Muscle of back (tissue), 11 donors: ENCODE measurements around the gene FETUB. TPM values are rescaled to one million over a fixed set of nuclear protein-coding genes. Genes with fewer than 3 reads are reported as not detected.
"Not testable (repeated sequence)": the region's sequence is repeated elsewhere in the genome, so short reads cannot be mapped to it uniquely, and the experiment has no call there.

Experiments used
- DNase-seq, 3 donors: peaks; one replicate each; pipeline versions ENCODE4 v3.0.0 to v3.0.0-alpha.2; 2013
- polyA plus RNA-seq, 10 donors: library from polyadenylated mRNA; unstranded; fragments of 120-200 nt; gene quantifications; one replicate each; pipeline ENCODE4 v1.2.1, GENCODE V29; 2013; ENCODE audit not compliant: insufficient read length in 10 of 10

Gene FETUB
- polyA plus RNA-seq, 10 donors: 0.08 to 0.42 (median 0.35) TPM; not detected in 5

DNA sequence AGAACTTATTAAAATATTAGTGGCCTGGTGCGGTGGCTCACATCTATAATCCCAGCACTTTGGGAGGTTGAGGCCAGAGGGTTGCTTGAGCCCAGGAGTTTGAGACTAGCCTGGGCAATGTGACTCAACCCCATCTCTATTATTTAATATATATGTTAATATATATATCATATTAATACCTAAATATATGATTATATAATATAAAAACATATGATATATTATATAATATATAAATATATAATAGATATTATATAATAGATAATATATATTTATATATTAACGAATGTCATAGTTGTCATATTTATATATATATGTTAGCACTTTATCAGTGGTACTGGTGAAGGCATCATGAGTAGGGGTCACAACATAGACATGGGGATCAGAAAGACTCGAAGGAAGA, 30.9 kb downstream of the FETUB start:
- DNase-seq: no peak

DNA sequence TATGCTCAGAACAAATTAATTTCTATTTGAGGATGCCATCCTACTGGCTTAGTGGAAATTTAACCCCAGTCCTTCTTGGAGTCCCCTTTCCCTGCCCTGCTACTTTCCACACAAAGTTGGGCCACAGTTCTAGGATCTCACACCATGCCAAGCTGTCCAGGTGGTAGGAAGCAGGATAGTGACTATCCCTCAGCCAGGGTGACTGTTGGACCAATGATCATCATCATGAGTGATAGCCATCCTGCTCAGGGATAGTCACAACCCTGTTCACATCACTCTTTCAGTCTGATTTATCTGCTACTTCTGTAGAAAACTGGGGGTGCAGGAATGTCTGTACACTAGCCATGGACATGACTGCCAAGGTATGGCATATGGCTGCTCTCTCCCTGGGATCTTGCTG, 38.4 kb downstream of the FETUB start:
- DNase-seq: no peak

DNA sequence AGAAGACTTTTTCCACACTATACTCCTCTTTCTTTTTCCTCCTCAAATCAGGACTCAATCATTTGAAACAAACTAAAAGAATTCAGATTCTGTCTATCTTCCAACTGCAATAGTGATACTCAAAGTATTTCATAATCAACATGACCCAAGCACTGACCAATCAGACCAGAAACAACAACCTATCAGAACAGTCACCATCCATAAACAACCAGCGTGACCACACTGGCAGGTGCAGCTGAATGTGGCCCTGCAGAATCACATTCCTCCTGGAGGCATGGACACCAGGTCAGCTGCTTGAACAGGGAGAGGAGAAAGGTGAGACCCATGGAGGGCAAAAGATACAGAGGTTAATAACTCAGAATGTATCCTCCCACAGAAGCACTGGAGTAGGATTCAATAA, 39.0 kb downstream of the FETUB start:
- no peak for DNase-seq

DNA sequence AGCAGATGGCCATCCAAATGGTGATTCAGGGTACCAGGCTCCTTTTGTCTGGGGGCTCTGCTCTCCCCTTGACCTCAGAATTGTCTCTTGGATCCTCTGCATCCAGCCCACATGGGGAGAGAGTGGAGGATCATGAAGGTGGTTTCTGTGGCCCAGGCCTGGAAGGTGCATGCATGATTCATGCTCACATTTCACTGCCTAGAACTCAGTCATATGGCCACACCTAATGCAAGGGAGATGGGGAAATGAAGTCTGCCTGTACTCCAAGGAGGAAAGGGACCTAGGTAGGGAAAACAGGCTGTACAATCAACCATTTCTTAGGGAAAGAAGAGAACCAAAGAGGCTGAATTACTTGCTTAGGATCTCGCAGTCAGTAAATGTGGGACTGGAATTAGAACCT, 40.7 kb downstream of the FETUB start:
- no peak for DNase-seq

DNA sequence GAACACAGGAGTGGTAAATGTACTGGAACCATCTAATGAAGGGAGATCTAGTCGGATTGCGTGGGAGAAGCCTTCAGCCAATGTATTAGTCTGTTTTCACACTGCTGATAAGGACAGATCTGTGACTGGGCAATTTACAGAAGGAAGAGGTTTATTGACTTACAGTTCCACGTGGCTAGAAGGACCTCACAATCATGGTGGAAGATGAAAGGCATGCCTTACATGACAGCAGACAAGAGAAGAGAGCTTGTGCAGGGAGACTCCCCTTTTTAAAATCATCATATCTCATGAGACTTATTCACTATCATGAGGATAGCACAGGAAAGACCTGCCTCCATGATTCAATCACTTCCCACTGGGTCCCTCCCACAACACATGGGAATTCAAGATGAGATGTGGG, 42.6 kb downstream of the FETUB start:
- no peak for DNase-seq

DNA sequence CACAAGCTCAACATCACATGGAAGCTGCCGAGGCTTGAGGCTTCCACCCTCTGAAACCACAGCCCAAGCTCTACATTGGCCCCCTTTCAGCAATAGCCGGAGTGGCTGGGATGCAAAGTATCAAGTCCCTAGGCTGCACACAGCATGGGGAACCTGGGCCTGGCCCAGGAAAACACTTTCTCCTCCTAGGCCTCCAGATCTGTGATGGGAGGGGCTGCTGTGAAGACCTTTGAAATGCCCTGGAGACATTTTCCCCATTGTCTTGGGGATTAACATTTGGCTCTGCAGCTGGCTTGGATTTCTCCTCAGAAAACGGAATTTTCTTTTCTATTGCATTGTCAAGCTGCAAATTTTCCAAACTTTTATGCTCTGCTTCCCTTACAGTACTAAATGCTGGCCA, 43.8 kb downstream of the FETUB start:
- no peak for DNase-seq

DNA sequence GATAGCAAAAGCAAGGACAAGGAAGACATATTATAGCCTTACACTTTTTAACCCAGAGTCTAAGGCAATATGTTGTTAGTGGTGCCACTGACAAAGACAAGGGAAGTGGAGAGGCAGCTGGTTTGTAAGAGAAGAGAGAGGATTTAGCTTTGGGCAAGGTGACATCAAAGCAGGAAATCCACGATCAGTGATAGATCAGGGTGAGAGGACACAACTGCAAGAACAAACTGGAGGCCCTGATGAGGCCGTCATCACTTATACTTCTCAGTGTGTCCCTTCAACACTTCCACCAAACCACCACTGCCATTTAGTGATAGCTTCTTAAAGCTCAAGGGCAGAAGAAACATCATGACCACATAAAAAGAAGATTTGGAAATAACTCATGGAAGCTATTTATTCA, 46.3 kb downstream of the FETUB start:
- DNase-seq: not testable (repeated sequence)

DNA sequence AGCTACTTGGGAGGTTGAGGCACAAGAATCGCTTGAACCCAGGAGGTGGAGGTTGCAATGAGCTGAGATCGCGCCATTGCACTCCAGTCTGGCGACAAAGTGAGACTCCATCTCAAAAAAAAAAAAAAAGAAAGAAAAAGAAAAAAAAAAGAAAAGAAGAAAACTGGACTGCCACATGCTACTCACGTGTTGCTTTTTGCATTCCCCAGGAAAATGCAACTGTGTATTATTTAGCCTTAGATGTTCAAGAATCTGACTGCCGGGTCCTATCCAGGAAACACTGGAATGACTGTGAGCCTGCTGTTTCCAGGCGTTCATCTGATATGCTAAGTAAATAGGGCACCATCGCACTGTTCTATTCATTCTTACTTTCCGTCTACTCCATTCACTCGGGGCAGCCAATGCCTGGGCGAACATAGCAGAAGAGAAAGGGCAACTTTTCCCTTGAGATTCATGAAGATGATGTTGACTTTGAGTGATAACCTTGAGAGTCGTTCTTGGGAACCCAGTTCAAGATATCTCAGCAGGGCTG, 47.0 kb downstream of the FETUB start:
- no peak for DNase-seq

DNA sequence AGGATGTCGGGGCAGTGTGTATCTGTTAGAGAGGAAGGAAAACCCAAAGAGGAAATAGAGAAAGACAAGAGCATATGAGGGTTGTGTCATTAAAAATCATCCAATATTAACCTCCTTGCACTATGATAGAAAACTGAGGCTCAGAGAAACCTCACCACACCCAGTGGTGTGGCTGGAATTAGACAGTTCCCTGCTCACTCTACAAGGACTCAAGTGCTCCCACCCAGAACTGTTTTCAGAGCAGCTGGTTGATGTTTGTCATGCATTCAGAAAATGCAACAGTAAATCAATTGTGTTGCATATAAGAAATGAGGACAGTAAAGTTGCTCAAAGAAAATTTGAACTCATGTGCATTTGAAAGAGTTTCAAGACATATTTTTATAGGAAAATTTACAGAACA, 50.1 kb downstream of the FETUB start:
- not testable (repeated sequence) for DNase-seq

DNA sequence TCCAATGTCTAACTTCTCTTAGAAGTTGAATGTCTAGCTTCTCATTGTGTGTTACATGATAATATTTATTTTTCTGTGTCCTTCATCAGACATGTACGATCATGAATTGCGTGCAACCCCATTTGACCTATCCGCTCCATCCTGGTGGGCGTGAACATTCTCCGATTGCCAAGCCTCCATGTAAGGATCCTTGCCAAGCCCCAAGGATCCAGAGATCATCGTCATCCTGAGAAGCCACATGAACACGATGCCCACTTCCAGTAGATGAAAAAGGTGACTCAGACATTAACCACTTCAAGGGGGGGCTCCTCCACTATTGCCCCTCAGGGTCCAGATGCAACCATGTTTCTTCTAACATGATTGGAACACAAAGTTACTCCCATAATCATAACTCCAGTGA, 51.5 kb downstream of the FETUB start:
- DNase-seq: no peak

DNA sequence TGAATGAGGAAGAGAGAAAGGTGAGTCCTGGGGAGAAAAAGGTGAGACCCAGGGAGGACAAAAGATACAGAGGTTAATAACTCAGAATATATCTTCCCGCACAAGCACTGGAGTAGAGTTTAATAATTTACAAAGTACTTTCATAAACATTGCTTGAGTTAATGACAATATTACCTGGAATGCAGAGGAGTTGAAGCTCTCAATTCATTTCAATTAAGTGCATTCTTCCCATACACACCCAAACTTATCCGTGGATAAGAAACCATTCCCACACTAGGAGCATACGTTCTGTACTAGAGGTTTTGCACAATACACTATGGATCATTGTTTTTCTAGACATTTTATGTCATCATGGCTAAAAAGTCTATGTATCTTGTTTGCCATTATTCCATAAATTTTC, 53.6 kb downstream of the FETUB start:
- no peak for DNase-seq

DNA sequence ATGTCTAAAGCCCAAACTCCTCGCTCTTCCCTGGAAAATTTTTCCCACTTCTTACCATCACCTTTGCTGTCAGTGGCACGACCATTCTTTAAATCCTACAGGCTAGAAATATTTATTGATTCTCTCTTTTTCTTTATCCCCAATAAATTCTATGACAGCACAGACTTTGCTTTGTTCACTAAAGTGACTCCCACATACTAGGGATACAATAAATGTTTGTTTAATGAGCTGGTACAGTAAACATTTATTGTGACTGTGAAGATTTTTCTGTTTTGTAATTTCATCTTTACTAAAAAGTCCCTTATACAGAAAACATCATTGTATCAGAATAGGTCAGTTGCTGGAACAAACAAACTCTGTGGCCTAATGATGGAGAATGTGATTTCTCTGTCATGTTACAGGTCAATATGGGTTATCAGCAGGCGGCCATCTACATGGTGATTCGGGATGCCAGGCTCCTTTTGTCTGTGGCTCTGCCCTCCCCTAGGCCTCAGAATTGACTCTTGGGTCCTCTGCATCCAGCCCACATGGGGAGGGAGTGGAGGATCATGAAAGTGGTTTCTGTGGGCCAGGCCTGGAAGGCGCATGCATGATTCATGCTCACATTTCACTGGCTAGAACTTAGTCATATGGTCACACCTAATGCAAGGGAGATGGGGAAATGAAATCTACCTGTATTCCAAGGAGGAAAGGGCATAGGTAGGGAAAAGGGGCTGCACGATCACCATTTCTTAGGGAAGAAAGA, 54.3 kb downstream of the FETUB start:
- DNase-seq: no peak

DNA sequence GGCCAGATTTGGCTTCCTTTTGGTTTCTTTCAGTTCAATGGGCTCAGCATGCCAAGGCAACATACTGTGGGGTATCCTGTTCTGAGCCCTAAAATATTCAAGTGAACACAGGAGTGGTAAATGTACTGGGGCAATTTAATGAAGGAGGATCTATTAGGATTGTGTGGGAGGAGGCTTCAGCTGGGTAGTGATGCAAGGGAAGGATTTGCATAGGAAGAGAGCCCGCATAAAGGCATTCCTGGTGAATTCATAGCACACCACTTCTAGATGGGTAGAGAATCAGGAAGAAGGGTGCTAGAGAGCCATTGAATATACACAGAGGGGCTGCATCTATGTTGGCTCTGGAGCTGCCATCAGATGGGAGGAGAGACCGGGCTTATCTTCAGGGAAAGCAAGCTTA, 56.3 kb downstream of the FETUB start:
- DNase-seq: no peak

DNA sequence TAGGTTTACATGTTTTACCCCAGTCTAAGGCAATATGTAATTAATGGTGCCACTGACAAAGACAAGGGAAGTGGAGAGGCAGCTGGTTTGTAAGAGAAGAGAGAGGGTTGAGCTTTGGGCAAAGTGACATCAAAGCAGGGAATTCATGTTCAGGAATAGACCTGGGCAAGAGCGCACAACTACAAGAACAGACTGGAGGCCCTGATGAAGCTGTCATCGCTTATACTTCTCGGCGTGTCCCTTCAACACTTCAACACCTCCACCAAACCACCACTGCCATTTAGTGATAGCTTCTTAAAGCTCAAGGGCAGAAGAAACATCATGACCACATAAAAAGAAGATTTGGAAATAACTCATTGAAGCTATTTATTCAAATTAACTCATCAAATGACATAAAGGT, 57.3 kb downstream of the FETUB start:
- DNase-seq: no peak

DNA sequence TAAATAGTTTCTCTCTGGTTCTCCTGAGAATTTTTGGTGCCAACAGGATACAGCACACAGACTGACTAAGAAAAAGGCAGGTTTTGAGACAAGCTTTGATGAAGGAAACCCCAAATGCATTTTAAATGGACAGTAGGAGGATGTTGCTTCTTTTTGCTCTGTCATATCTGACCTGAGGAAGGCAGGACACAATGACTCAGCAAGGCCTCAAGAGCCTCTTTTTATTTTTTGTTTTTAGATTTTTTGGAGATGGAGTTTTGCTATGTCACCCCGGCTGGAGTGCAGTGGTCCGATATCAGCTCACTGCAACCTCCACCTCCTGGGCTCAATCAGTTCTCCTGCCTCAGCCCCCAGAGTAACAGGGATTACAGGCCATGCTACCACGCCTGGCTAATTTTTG, 60.1 kb downstream of the FETUB start:
- no peak for DNase-seq

DNA sequence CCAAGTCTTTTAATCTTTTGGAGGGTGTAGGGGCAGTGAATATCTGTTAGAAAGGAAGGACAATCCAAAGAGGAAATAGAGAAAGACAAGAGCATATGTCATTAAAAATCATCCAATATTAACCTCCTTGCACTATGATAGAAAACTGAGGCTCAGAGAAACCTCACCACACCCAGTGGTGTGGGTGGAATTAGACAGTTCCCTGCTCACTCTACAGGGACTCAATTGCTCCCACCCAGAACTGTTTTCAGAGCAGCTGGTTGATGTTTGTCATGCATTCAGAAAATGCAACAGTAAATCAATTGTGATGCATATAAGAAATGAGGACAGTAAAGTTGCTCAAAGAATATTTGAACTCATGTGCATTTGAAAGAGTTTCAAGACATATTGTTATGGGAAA, 62.3 kb downstream of the FETUB start:
- not testable (repeated sequence) for DNase-seq

Other genes with a start within 250 kb of the FETUB start
- 1 to 10 TPM; 1.6 to 5.1 (median 2.4) TPM for gene CRYGS, start 96.0 kb upstream of the FETUB start, polyA plus RNA-seq
- gene TBCCD1, start 73.1 kb upstream of the FETUB start, polyA plus RNA-seq: 10 to 100 TPM in 9 of 10 donors, 1 to 10 TPM in 1; 9.9 to 15.5 (median 12.8) TPM
- 10 to 100 TPM; 40.0 to 52.1 (median 41.5) TPM for gene DNAJB11, start 69.7 kb upstream of the FETUB start, polyA plus RNA-seq
- gene AHSG, start 27.3 kb upstream of the FETUB start, polyA plus RNA-seq: 1 to 10 TPM in 2 of 10 donors, under 1 TPM in 3, not detected in 5; 0.16 to 9.2 (median 0.17) TPM
- gene HRG, start 25.6 kb downstream of the FETUB start, polyA plus RNA-seq: under 1 TPM in 5 of 10 donors, not detected in 5; 0.04 to 0.50 (median 0.20) TPM
- under 1 TPM in 4 of 10 donors, not detected in 6; 0.07 to 0.70 (median 0.12) TPM for gene KNG1, start 77.0 kb downstream of the FETUB start, polyA plus RNA-seq
- 100 to 1,000 TPM; 480 to 620 (median 560) TPM for gene EIF4A2, start 143.2 kb downstream of the FETUB start, polyA plus RNA-seq
- gene RFC4, start 166.1 kb downstream of the FETUB start, polyA plus RNA-seq: 10 to 100 TPM; 18.6 to 37.4 (median 23.1) TPM
- gene ADIPOQ, start 202.3 kb downstream of the FETUB start, polyA plus RNA-seq: 1 to 10 TPM in 1 of 10 donors, under 1 TPM in 3, not detected in 6; 0.03 to 2.8 (median 0.27) TPM